Upper lobe of right lung (tissue), 1 donor: ENCODE measurements around the gene PLXNA4. TPM values are rescaled to one million over a fixed set of nuclear protein-coding genes. Genes with fewer than 3 reads are reported as not detected.

Source experiments
- ATAC-seq: fragments of 200-7000 bp; cut with Tn5 transposase; one replicate; pipeline ENCODE4 v1.9.1; 2020; ENCODE audit warnings: mild to moderate bottlenecking, moderate library complexity
- DNase-seq: peaks from one replicate; pipeline ENCODE4 v3.0.0-alpha.2; 2020
- H3K27ac ChIP-seq: fragments of 200-600 bp; one replicate; pipeline ENCODE4 v1.8.0; 2022
- H3K27me3 ChIP-seq: fragments of 200-600 bp; one replicate; pipeline ENCODE4 v1.8.0; 2022; ENCODE audit warnings: mild to moderate bottlenecking
- H3K36me3 ChIP-seq: fragments of 200-600 bp; one replicate; pipeline ENCODE4 v1.8.0; 2022
- H3K4me1 ChIP-seq: fragments of 200-600 bp; one replicate; pipeline ENCODE4 v1.8.0; 2022
- H3K4me3 ChIP-seq: fragments of 200-600 bp; one replicate; pipeline ENCODE4 v1.8.0; 2022; ENCODE audit warnings: mild to moderate bottlenecking
- H3K9me3 ChIP-seq: fragments of 200-600 bp; one replicate; pipeline ENCODE4 v1.8.0; 2022
- intact Hi-C: fragments of 100-400 bp; cut with DNase I; formaldehyde crosslinking; loops from one replicate; pipeline ENCODE4 v1.11.0; 2022
- total RNA-seq: library from RNA; stranded (reverse); fragmentation: NEBNext Ultra II Directional; extraction: Animal tissue kit (Norgen Biotek cat#: 25700); gene quantifications from one replicate; pipeline ENCODE4 v1.2.1, GENCODE V29; 2021
- TF ChIP-seq, protein P1 (sequence below): fragments of 200-600 bp; IDR thresholded peaks from one replicate; pipeline ENCODE4 v1.8.0; 2022; ENCODE audit warnings: antibody characterized with exemption
- donor health status: DM: no; HTN: yes; CAD: no; lungs with severe emphysema.

The PLXNA4 gene
- total RNA-seq, 1 donor from 2014 or later: 7.2 TPM

DNA sequence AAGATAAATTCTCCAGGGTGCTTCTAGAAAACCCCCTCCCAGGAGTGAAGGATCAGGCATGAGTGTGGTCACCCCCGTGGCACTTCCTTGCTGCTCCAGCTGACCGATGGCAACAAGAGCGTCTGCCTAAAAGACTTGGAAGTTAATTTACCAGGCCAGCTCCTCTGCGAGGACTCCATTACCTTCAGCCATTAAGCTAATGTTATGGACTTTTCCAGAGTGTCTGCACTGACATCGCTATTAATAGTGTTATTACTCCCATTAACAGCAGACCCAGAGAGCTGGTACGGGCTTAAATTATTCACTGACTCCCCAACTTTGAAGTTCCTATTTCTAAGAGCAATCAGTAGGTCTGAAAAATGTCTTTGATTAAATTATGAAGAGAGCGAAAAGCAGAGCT, 345.8 kb downstream of the PLXNA4 start:
- no peak for DNase-seq
- Histone ChIP-seq H3K9me3 (no peaks in the 10 kb centered on the region), H3K27ac (no peak overlapping the region), H3K4me3 (no peak overlapping the region), H3K4me1 (no peaks in the 10 kb centered on the region), H3K27me3 (no peaks in the 10 kb centered on the region), H3K36me3 (no peaks in the 10 kb centered on the region)
- no peak for ATAC-seq
- TF ChIP-seq, protein P1, sequence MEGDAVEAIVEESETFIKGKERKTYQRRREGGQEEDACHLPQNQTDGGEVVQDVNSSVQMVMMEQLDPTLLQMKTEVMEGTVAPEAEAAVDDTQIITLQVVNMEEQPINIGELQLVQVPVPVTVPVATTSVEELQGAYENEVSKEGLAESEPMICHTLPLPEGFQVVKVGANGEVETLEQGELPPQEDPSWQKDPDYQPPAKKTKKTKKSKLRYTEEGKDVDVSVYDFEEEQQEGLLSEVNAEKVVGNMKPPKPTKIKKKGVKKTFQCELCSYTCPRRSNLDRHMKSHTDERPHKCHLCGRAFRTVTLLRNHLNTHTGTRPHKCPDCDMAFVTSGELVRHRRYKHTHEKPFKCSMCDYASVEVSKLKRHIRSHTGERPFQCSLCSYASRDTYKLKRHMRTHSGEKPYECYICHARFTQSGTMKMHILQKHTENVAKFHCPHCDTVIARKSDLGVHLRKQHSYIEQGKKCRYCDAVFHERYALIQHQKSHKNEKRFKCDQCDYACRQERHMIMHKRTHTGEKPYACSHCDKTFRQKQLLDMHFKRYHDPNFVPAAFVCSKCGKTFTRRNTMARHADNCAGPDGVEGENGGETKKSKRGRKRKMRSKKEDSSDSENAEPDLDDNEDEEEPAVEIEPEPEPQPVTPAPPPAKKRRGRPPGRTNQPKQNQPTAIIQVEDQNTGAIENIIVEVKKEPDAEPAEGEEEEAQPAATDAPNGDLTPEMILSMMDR: no peak
- intact Hi-C loops: no loop called here

DNA sequence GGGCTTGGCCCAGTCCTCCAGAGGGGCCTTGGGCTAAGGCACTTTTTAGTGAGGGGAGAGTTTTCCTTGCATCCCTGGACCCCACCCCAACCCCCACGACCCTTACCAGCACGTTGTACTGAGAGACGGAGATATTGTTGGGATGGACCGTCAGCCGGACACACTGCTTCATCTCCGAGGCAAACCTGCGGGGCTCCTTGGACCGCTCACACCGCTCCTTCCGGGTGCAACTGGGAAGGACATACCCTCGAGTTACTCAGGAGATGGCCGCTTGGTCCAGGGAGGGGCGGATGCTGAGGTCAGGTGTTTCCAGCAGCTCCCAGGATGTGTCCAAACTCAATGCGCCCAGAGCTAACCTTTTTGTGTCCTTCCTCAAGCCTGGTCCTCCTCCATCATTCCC, 348.0 kb downstream of the PLXNA4 start:
- no peak for DNase-seq
- Histone ChIP-seq H3K9me3 (no peaks in the 10 kb centered on the region), H3K4me3 (no peak overlapping the region), H3K27ac (no peak overlapping the region), H3K4me1 (no peaks in the 10 kb centered on the region), H3K27me3 (no peaks in the 10 kb centered on the region), H3K36me3 (no peaks in the 10 kb centered on the region)
- no peak for ATAC-seq
- TF ChIP-seq, protein P1: no peak
- intact Hi-C loops: no loop called here

DNA sequence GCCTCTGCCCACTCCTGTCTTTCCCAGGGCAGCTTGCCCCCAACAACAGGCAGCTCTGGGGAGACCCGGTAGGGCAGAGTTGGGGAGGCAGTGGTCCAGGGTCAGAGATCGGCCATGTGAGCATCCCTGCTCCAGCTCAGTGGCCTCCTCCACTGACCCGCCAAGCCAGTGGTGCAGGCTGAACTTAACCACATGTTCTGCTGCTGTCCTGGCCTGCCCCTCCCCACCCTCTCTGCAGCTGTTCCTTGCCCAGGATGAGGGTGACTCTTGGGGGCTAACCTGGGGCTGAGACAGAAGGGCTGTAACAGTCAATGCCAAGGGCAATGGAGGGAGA, 349.3 kb downstream of the PLXNA4 start:
- no peaks in the 10 kb centered on the region for H3K36me3 ChIP-seq
- no peak overlapping the region for H3K27ac ChIP-seq
- H3K4me3 ChIP-seq: no peak overlapping the region
- DNase-seq: no peak
- TF ChIP-seq, protein P1: no peak
- intact Hi-C loops: no loop called here
- H3K9me3 ChIP-seq: no peaks in the 10 kb centered on the region
- no peaks in the 10 kb centered on the region for H3K4me1 ChIP-seq
- no peaks in the 10 kb centered on the region for H3K27me3 ChIP-seq
- ATAC-seq: no peak

DNA sequence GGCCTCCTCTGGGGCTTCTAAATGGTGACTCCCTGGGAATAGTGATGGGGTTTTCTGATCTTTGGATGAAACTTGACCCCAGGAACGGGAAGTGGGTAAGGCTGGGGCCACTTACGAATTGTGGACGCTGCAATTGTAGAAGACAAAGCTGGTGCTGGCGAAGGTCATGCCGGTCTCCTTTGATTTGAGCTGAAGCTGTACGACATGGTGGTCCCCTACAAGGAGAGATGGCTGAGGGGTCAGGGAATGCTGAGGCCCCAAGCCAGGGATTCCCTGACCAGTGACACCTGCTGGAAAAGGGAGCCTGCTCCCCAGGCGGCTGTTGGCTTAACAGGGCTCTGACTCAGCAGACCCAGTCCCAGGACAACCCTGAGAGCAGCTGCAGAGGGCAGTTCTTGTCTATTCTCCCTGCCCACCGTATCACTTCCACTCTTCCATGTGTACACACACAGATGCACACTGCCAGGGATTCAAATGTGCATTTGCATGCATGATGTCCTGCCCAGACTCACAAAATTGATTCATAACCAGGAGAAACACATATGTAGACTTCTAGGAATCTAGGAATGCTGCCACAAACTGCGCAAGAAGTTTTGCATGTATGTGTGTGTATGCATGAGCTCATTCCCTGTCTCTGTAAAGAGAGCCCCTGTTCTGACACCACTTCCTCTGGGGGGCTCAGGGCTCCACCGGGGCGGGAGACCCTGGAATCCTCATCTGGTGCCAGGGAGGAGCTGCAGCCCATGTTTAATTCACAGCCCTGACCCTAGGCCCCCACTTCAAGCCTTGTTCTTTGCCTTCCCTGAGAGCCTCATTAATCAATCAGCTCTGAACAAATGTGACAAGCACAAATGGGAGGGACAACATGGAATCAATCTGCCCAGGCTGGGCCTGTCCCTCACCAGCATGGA, 350.0 kb downstream of the PLXNA4 start:
- no peaks in the 10 kb centered on the region for H3K4me1 ChIP-seq
- intact Hi-C loops: no loop called here
- no peak overlapping the region for H3K27ac ChIP-seq
- no peaks in the 10 kb centered on the region for H3K36me3 ChIP-seq
- ATAC-seq (no peak), DNase-seq (peak; percentile 39)
- H3K27me3 ChIP-seq: no peaks in the 10 kb centered on the region
- H3K4me3 ChIP-seq: no peak overlapping the region
- TF ChIP-seq, protein P1: no peak
- no peaks in the 10 kb centered on the region for H3K9me3 ChIP-seq

DNA sequence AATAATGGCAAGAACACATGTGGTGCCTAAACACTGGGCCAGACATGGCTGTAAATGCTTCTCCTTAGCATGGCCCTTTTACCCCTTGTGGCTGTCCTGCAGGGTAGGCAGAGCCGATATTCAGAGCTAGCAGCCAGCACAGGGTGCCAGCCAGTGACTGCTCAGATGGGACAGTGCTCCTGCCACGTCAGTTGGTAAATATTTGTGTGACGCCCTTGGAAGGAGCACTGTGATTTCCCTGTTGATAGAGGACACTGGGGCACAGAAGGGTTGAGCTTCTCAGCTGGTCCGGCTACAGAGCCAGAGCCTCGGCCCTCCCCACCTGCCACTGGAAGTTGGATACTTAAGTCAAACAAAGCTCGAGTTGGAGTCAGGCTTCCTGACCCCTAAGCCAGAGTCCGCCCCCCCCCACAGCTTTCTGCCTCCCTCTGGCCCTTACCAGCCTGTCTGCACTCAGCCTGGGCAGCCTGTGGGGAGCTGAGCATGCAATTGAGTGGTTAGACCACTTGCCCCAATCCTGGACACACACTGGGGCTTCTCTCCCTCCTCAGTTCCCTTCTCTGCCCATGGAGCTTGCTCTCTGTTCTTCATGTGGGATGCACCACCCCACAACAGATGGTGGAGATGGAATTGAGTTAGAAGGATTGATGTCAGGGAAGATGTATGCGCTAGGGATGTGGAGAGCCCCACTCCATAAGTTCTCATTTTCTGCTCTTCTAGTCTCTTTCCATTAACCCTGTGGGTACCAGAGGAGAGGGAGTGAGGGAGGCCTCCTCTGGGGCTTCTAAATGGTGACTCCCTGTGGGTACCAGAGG, 350.8 kb downstream of the PLXNA4 start:
- Histone ChIP-seq H3K27ac (no peak overlapping the region), H3K36me3 (no peaks in the 10 kb centered on the region), H3K4me1 (no peaks in the 10 kb centered on the region), H3K27me3 (no peaks in the 10 kb centered on the region), H3K4me3 (no peak overlapping the region), H3K9me3 (no peaks in the 10 kb centered on the region)
- DNase-seq (peak; percentile 39), ATAC-seq (peak; percentile 21)
- TF ChIP-seq, protein P1: no peak
- intact Hi-C loops: no loop called here
